Measurements from ENCODE around the gene CELA3B.
"Not testable (repeated sequence)": the region's sequence is repeated elsewhere in the genome, so short reads cannot be mapped to it uniquely, and the experiment has no call there.

DNA sequence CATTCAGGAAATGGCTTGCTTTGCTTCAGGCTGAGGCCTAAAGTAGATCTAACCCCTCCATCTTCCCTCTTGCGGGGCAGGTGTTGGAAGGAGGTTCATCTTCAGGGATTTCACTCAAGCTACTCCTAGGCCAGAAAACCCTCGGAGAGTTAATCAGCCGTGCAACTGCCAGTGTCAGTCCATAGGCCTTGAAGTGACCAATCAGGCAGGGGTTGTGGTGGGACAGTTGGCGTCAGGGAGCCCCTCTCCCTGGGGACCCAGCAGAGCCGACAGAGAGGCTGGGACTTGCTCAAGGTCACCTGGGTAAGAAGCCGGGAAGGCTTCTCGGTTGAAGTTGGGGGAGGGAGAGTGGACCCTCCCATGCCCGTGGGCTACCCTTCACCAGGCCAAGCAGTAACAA, 2.9 kb upstream of the CELA3B start:
- TF ChIP-seq, protein P1, sequence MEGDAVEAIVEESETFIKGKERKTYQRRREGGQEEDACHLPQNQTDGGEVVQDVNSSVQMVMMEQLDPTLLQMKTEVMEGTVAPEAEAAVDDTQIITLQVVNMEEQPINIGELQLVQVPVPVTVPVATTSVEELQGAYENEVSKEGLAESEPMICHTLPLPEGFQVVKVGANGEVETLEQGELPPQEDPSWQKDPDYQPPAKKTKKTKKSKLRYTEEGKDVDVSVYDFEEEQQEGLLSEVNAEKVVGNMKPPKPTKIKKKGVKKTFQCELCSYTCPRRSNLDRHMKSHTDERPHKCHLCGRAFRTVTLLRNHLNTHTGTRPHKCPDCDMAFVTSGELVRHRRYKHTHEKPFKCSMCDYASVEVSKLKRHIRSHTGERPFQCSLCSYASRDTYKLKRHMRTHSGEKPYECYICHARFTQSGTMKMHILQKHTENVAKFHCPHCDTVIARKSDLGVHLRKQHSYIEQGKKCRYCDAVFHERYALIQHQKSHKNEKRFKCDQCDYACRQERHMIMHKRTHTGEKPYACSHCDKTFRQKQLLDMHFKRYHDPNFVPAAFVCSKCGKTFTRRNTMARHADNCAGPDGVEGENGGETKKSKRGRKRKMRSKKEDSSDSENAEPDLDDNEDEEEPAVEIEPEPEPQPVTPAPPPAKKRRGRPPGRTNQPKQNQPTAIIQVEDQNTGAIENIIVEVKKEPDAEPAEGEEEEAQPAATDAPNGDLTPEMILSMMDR (IDR thresholded peaks at IDR 0.05): not testable (repeated sequence)
- TF ChIP-seq MAX (CRISPR knock-in tag; IDR thresholded peaks at IDR 0.05); ZNF121 (CRISPR knock-in tag; IDR thresholded peaks at IDR 0.05); ELF4 (CRISPR knock-in tag; IDR thresholded peaks at IDR 0.05; ENCODE audit: low read depth); CREB1 (CRISPR knock-in tag; IDR thresholded peaks at IDR 0.05); E2F4 (CRISPR knock-in tag; IDR thresholded peaks at IDR 0.05; ENCODE audit: borderline replicate concordance, low read depth); ZNF317 (CRISPR knock-in tag; IDR thresholded peaks at IDR 0.05; ENCODE audit: borderline replicate concordance, low read depth): not testable (repeated sequence)
- TF ChIP-seq, protein P2, sequence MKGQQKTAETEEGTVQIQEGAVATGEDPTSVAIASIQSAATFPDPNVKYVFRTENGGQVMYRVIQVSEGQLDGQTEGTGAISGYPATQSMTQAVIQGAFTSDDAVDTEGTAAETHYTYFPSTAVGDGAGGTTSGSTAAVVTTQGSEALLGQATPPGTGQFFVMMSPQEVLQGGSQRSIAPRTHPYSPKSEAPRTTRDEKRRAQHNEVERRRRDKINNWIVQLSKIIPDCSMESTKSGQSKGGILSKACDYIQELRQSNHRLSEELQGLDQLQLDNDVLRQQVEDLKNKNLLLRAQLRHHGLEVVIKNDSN (CRISPR knock-in tag; IDR thresholded peaks at IDR 0.05): not testable (repeated sequence)
- TF ChIP-seq, protein P3, sequence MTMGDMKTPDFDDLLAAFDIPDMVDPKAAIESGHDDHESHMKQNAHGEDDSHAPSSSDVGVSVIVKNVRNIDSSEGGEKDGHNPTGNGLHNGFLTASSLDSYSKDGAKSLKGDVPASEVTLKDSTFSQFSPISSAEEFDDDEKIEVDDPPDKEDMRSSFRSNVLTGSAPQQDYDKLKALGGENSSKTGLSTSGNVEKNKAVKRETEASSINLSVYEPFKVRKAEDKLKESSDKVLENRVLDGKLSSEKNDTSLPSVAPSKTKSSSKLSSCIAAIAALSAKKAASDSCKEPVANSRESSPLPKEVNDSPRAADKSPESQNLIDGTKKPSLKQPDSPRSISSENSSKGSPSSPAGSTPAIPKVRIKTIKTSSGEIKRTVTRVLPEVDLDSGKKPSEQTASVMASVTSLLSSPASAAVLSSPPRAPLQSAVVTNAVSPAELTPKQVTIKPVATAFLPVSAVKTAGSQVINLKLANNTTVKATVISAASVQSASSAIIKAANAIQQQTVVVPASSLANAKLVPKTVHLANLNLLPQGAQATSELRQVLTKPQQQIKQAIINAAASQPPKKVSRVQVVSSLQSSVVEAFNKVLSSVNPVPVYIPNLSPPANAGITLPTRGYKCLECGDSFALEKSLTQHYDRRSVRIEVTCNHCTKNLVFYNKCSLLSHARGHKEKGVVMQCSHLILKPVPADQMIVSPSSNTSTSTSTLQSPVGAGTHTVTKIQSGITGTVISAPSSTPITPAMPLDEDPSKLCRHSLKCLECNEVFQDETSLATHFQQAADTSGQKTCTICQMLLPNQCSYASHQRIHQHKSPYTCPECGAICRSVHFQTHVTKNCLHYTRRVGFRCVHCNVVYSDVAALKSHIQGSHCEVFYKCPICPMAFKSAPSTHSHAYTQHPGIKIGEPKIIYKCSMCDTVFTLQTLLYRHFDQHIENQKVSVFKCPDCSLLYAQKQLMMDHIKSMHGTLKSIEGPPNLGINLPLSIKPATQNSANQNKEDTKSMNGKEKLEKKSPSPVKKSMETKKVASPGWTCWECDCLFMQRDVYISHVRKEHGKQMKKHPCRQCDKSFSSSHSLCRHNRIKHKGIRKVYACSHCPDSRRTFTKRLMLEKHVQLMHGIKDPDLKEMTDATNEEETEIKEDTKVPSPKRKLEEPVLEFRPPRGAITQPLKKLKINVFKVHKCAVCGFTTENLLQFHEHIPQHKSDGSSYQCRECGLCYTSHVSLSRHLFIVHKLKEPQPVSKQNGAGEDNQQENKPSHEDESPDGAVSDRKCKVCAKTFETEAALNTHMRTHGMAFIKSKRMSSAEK (CRISPR knock-in tag; IDR thresholded peaks at IDR 0.05; ENCODE audit: borderline replicate concordance): not testable (repeated sequence)

Measured in WTC11 (cell line).